AG08395 (cell line): Measurements from ENCODE around the gene NCOR1.
"Not testable (repeated sequence)": the region's sequence is repeated elsewhere in the genome, so short reads cannot be mapped to it uniquely, and the experiment has no call there.

Experiments
- DNase-seq: peaks from one replicate; pipeline ENCODE4 v3.0.0; 2012; ENCODE audit warnings: mixed read lengths, low spot score

NCOR1 gene

DNA sequence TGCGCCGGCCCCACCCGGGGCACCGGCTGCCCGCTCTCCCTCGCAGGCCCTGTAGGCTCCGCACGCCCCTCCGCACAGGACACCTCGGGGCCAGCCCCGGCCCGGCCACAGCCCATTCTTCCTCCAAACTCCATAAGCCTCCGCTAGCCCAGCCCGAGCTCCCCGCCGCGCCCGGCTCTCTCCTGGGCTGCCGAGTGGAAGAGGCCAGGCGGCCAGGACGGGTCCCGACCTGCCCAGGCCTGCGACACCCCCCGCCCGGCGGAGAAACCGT lies 397 bp downstream of the NCOR1 start:
- DNase-seq = peak; percentile 25

DNA sequence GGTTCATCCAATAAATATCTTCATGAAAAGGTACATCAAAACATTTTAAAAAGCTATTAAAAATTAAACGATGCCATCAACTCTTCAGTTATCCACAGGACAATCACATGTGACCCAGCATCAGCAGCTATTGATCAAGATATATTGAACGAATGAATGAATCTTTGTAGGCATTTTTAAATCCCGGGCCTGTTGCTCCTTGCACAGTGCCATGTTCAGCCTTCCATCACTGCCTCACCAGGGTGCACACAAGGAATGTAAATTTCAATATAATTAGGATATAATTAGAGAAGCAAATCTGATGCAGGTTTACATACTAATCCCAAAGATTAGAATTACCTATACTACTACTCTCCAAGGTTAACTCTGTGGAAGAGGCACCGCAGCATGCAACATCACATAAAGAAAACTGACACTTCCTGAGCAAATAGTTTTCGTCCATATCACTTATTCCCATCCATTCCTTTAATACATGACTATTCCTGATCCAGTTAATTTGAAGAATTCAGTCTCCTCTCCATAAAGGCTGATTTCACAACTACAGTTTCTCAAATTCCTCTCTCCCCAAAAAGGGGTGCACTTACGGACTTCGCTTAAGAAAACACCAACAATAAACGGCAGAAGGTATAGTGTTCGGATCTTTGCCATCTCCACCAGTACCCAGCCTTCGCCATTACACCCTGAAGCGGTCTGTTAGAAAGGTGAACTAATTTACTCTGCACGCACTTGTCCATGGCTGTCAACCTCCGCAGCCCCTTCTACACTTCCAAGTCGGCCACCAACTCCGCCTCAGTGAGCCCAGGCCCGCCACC lies 938 bp downstream of the NCOR1 start:
- DNase-seq = peak; percentile 6

DNA sequence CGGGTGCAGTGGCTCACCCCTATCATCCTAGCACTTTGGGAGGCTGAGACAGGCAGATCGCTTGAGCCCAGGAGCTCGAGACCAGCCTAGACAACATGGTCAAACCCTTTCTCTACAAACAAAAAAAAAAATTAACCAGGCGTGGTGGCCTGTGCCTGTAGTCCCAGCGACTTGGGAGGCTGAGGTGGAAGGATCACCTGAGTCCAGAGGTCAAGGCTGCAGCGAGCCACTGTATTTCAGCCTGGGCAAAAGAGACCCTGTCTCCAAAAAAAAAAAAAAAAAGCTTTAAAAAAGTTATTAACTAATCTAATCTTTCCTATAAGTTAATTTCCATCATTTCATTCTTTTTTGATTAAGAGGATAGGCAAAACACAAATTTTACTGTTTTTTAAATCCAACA lies 2.5 kb downstream of the NCOR1 start:
- DNase-seq = no peak

- peak; percentile 15 for DNase-seq
Measured at GRCh38 chr17:16211590-16211989, 3.7 kb downstream of the NCOR1 start.

GRCh38 chr17:16204763-16205162 lies 10.6 kb downstream of the NCOR1 start:
- not testable (repeated sequence) for DNase-seq

- not testable (repeated sequence) for DNase-seq
Measured at GRCh38 chr17:16202554-16203500, 12.5 kb downstream of the NCOR1 start.

DNA sequence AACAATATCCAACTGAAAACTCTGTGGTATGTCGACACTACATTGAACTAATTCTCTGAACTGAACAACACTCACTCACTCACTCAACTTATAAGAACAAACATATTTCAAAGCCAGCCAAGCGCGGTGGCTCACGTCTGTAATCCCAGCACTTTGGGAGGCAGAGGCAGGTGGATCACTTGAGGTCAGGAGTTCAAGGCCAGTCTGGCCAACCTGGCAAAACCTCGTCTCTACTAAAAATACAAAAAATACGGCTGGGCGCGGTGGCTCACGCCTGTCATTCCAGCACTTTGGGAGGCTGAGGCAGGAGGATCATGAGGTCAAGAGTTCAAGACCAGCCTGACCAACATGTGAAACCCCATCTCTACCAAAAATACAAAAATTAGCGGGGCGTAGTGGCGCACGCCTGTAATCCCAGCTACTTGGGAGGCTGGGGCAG lies 13.6 kb downstream of the NCOR1 start:
- not testable (repeated sequence) for DNase-seq

DNA sequence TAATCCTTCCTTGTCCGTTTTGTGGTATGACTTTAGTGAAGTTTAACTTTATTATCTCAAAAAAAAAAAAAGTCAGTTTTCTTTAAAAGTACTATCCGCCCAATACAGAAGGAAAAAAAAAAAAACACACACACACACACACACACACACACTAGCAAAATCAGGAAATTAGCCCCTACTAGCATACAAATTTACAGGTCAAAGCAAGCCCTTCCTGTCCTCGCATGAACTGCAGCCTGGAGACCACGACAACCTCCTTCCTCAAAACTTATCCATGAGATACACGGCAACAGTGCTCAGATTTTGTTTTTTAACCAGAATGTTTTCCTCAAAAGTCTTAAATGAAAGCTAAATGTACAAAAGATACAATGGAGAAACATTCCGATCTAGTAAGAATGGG lies 16.2 kb downstream of the NCOR1 start:
- no peak for DNase-seq

DNA sequence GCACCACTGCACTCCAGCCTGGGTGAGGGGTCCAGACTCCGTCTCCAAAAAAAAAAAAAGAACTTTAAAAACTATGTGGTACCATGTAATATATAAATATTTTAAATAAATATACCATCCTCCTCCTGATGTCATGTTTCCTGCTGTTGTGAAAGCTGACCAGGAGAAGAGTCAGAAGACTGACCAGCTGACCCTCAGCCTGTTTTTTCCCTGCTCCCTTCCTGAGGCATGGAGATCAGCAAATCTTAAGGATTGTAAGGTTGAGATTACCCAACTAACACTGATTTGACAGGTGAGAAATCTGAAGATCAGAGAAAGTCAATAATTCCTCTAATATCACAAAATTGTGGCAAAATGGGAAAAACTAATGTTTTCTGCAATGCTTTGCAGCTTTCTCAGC lies 18.1 kb downstream of the NCOR1 start:
- no peak for DNase-seq

DNA sequence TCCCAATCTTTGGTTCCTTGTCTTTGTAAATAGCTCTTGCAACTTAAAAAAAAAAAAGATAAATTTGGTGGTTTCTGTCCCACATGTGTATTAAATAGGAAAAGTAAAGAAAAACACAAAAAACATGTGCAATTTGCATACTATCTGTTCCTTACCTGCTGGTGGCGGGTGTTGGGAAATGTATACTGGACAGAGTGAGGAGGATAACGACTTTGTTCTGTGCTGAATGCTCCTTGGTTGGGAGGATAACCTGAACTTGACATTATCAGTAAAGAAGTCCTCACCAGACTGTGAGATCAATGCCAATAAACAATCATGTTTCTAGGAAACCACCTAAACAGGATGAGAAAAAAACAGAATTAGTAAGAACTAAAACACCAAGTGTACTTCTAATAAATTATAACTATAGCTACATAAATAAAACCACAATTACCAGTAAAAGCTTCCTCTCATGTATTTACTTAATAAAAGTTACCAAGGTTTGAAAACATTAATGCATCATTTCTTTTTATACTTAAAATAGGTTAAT lies 21.0 kb downstream of the NCOR1 start:
- not testable (repeated sequence) for DNase-seq

GRCh38 chr17:16191604-16192003 lies 23.7 kb downstream of the NCOR1 start:
- no peak for DNase-seq

GRCh38 chr17:16190703-16191360 lies 24.5 kb downstream of the NCOR1 start:
- DNase-seq = no peak

DNA sequence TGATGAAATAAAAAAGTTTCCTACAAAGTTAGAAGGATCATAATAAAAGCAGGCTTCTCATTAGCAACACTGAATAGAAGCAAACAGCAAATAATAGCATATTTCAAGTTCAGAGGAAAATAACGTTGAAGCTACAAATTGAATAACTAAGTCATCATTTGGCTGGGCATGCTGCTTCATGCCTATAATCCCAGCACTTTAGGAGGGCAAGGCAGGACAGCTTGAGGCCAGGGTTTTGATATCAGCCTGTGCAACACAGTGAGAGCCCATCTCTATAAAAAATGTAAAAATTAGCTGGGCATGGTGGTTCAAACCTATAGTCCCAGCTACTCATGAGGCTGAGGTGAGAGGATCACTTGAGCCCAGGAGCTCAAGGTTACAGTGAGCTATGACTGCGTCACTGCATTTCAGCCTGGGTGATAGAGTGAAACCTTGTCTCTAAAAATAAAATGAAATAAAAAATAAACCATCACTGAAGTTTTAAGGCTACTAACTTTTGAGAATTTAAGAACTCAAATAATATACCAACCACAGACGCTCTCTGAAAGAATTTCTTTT lies 25.5 kb downstream of the NCOR1 start:
- no peak for DNase-seq

- no peak for DNase-seq
Measured at GRCh38 chr17:16187642-16188041, 27.7 kb downstream of the NCOR1 start.

DNA sequence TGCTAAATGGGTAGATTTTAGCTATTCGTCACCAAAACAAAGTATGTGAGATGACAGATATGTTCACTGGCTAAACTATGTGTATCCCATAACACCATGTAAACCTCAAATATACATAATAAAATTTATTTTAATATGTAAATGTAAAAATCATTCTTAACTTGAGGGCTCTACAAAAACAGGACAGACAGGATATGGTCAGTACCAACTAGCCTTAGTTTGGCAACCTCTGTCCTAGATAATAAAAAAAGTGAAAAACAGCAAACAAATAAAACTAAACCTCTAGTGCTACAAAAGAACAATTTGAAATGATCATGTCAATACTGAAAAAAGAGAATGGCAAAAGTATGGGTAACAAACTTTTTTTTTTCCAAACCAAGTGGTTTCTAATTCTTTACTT lies 33.8 kb downstream of the NCOR1 start:
- no peak for DNase-seq

GRCh38 chr17:16178836-16179235 lies 36.5 kb downstream of the NCOR1 start:
- no peak for DNase-seq

GRCh38 chr17:16171613-16172012 lies 43.7 kb downstream of the NCOR1 start:
- DNase-seq = no peak

DNA sequence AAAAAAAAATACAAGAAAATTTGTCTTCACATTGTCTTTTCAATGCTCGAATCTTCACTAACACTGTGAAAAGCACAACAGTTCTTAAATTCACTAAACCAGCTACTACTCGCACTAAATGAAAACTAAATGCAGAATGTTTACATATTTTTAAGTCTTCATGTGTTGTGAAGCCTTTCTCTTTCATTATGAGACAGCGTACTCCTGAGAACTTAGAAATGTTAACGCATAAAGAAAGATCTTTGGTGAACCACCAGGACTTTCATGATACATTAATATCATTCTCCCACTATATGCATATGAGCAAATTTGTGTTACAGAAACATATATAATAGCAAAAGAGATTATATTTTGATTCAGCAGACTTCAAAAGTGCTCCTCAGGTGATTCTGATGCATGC lies 48.6 kb downstream of the NCOR1 start:
- not testable (repeated sequence) for DNase-seq

DNA sequence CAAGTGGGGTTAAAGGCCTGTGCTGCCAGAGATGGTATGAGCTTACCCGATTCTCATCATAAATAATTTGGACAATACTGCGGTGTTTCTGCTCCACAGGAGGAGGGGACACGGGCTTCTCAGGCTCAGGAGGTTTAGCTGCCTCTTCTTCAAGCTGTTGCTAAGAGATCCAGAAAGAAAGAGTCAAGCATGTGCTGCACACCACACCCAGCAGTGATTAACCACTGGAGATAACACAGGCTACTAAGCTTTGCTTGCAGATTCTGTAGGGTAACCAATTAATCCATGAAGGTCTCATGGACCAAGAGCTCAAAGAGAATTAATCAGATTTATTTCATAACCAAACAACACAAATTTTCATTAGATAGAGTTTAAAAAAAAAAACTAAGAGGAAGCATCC lies 56.6 kb downstream of the NCOR1 start:
- DNase-seq = no peak

- no peak for DNase-seq
Measured at GRCh38 chr17:16155536-16155935, 59.8 kb downstream of the NCOR1 start.

DNA sequence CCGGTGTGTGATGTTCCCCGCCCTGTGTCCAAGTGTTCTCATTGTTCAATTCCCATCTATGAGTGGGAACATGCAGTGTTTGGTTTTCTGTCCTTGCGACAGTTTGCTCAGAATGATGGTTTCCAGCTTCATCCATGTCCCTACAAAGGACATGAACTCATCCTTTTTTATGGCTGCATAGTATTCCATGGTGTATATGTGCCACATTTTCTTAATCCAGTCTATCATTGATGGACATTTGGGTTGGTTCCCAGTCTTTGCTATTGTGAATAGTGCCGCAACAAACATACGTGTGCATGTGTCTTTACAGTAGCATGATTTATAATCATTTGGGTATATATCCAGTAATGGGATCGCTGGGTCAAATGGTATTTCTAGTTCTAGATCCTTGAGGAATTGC lies 63.0 kb downstream of the NCOR1 start:
- DNase-seq = not testable (repeated sequence)

DNA sequence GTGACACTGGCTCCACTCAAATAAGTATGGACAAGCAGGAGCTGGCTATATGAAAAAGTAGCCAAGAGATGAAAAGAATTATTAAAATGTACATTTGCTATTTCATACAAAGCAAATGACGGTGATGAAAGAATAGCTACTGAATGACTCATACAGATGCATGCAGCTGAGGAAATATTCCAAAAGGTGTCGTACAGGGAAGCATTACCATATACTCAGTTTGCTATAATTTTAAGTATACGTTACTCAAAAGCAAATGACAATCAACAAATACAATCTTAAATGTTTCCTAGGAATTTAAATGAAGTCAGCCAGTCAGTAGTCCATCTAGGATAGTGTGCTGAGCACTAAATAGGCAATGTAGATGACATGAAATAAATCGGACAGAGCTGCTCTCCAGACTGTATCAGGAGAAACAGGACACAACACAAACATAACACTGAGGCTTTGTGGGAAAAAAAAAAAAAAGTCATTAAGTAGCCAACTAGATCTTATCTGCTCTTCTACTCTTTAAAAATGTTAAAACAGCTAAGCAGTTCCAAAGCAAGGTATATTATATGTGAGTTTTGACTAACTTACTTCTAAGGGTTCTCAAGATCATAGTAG lies 65.0 kb downstream of the NCOR1 start:
- DNase-seq = no peak
